ENCODE data around the gene MMEL1. TPM values are rescaled to one million over a fixed set of nuclear protein-coding genes. Genes with fewer than 3 reads are reported as not detected.
"Not testable (repeated sequence)": the region's sequence is repeated elsewhere in the genome, so short reads cannot be mapped to it uniquely, and the experiment has no call there.

MMEL1 gene
- polyA plus RNA-seq, 4 donors, result 7.6 to 35.4 (median 22.7) TPM

GRCh38 chr1:2627746-2628145, 5.1 kb downstream of the MMEL1 start:
- WGBS, 3 donors, result 12 to 30% (median 17%) methylated on average over 6 of the region's 6 CpGs
- H3K36me3 ChIP-seq (ENCODE audit: control insufficient read depth in 3 of 3, insufficient read depth in 2 of 3, low read depth in 1 of 3, low read length in 3 of 3), result no peaks in the 10 kb centered on the region
- H3K4me3 ChIP-seq (ENCODE audit: low read depth in 1 of 3, low read length in 3 of 3), result no peak overlapping the region
- FAIRE-seq (no peak), DNase-seq (no peak)
- no peaks in the 10 kb centered on the region for H3K9me3 ChIP-seq (ENCODE audit: control insufficient read depth in 2 of 2, insufficient read depth in 1 of 2, low read depth in 1 of 2, low read length in 1 of 2)
- H3K27me3 ChIP-seq (ENCODE audit: control insufficient read depth in 3 of 3, insufficient read depth in 3 of 3, low read length in 3 of 3), result peaks cover 0 to 29% (median 16%) of the 10 kb centered on the region in 3 donors
- H3K4me1 ChIP-seq (ENCODE audit: control insufficient read depth in 3 of 3, insufficient read depth in 2 of 3, low read depth in 1 of 3, low read length in 2 of 3), result peaks cover 0 to 34% (median 2%) of the 10 kb centered on the region in 3 donors
- H3K27ac ChIP-seq (ENCODE audit: low read depth in 1 of 3, low read length in 2 of 3), result no peak overlapping the region

- DNase-seq; H3K27ac ChIP-seq (ENCODE audit: low read depth in 1 of 3, low read length in 2 of 3); H3K4me3 ChIP-seq (ENCODE audit: low read depth in 1 of 3, low read length in 3 of 3); FAIRE-seq; H3K36me3 ChIP-seq (ENCODE audit: control insufficient read depth in 3 of 3, insufficient read depth in 2 of 3, low read depth in 1 of 3, low read length in 3 of 3); H3K9me3 ChIP-seq (ENCODE audit: control insufficient read depth in 2 of 2, insufficient read depth in 1 of 2, low read depth in 1 of 2, low read length in 1 of 2): not testable (repeated sequence)
- WGBS, 3 donors, result 65 to 75% (median 66%) methylated on average over 7 of the region's 7 CpGs
- H3K27me3 ChIP-seq (ENCODE audit: control insufficient read depth in 3 of 3, insufficient read depth in 3 of 3, low read length in 3 of 3), result peaks cover 0 to 29% (median 16%) of the 10 kb centered on the region in 3 donors
- H3K4me1 ChIP-seq (ENCODE audit: control insufficient read depth in 3 of 3, insufficient read depth in 2 of 3, low read depth in 1 of 3, low read length in 2 of 3), result peaks cover 0 to 14% (median 1%) of the 10 kb centered on the region in 3 donors
Observed at GRCh38 chr1:2625748-2626147, 7.1 kb downstream of the MMEL1 start.

GRCh38 chr1:2625311-2625710, 7.5 kb downstream of the MMEL1 start:
- no peak overlapping the region for H3K27ac ChIP-seq (ENCODE audit: low read depth in 1 of 3, low read length in 2 of 3)
- FAIRE-seq (no peak), DNase-seq (no peak)
- H3K4me3 ChIP-seq (ENCODE audit: low read depth in 1 of 3, low read length in 3 of 3), result no peak overlapping the region
- peaks cover 0 to 10% (median 0%) of the 10 kb centered on the region in 3 donors for H3K4me1 ChIP-seq (ENCODE audit: control insufficient read depth in 3 of 3, insufficient read depth in 2 of 3, low read depth in 1 of 3, low read length in 2 of 3)
- WGBS, 3 donors, result 85 to 94% (median 89%) methylated on average over 10 of the region's 10 CpGs
- H3K27me3 ChIP-seq (ENCODE audit: control insufficient read depth in 3 of 3, insufficient read depth in 3 of 3, low read length in 3 of 3), result peaks cover 0 to 31% (median 18%) of the 10 kb centered on the region in 3 donors
- H3K36me3 ChIP-seq (ENCODE audit: control insufficient read depth in 3 of 3, insufficient read depth in 2 of 3, low read depth in 1 of 3, low read length in 3 of 3), result no peaks in the 10 kb centered on the region
- peaks cover 0 to 5% of the 10 kb centered on the region in 2 donors for H3K9me3 ChIP-seq (ENCODE audit: control insufficient read depth in 2 of 2, insufficient read depth in 1 of 2, low read depth in 1 of 2, low read length in 1 of 2)

- H3K4me1 ChIP-seq (ENCODE audit: control insufficient read depth in 3 of 3, insufficient read depth in 2 of 3, low read depth in 1 of 3, low read length in 2 of 3), result peaks cover 0 to 8% (median 0%) of the 10 kb centered on the region in 3 donors
- H3K27ac ChIP-seq (ENCODE audit: low read depth in 1 of 3, low read length in 2 of 3), result no peak overlapping the region
- peaks cover 0 to 32% (median 18%) of the 10 kb centered on the region in 3 donors for H3K27me3 ChIP-seq (ENCODE audit: control insufficient read depth in 3 of 3, insufficient read depth in 3 of 3, low read length in 3 of 3)
- H3K4me3 ChIP-seq (ENCODE audit: low read depth in 1 of 3, low read length in 3 of 3), result no peak overlapping the region
- peaks cover 0 to 5% of the 10 kb centered on the region in 2 donors for H3K9me3 ChIP-seq (ENCODE audit: control insufficient read depth in 2 of 2, insufficient read depth in 1 of 2, low read depth in 1 of 2, low read length in 1 of 2)
- DNase-seq (no peak), FAIRE-seq (no peak)
- WGBS, 3 donors, result 81 to 87% (median 85%) methylated on average over 13 of the region's 13 CpGs
- no peaks in the 10 kb centered on the region for H3K36me3 ChIP-seq (ENCODE audit: control insufficient read depth in 3 of 3, insufficient read depth in 2 of 3, low read depth in 1 of 3, low read length in 3 of 3)
Observed at GRCh38 chr1:2624735-2625300, 8.0 kb downstream of the MMEL1 start.

GRCh38 chr1:2623571-2624337, 9.1 kb downstream of the MMEL1 start:
- FAIRE-seq, result no peak
- 84 to 89% (median 84%) methylated on average over 12 of the region's 12 CpGs for WGBS, 3 donors
- no peak overlapping the region for H3K27ac ChIP-seq (ENCODE audit: low read depth in 1 of 3, low read length in 2 of 3)
- no peak for DNase-seq
- peaks cover 0 to 5% of the 10 kb centered on the region in 2 donors for H3K9me3 ChIP-seq (ENCODE audit: control insufficient read depth in 2 of 2, insufficient read depth in 1 of 2, low read depth in 1 of 2, low read length in 1 of 2)
- H3K4me1 ChIP-seq (ENCODE audit: control insufficient read depth in 3 of 3, insufficient read depth in 2 of 3, low read depth in 1 of 3, low read length in 2 of 3), result peaks cover 0 to 8% (median 0%) of the 10 kb centered on the region in 3 donors
- H3K4me3 ChIP-seq (ENCODE audit: low read depth in 1 of 3, low read length in 3 of 3), result no peak overlapping the region
- H3K27me3 ChIP-seq (ENCODE audit: control insufficient read depth in 3 of 3, insufficient read depth in 3 of 3, low read length in 3 of 3), result peaks cover 0 to 23% (median 10%) of the 10 kb centered on the region in 3 donors
- H3K36me3 ChIP-seq (ENCODE audit: control insufficient read depth in 3 of 3, insufficient read depth in 2 of 3, low read depth in 1 of 3, low read length in 3 of 3), result no peaks in the 10 kb centered on the region

DNA sequence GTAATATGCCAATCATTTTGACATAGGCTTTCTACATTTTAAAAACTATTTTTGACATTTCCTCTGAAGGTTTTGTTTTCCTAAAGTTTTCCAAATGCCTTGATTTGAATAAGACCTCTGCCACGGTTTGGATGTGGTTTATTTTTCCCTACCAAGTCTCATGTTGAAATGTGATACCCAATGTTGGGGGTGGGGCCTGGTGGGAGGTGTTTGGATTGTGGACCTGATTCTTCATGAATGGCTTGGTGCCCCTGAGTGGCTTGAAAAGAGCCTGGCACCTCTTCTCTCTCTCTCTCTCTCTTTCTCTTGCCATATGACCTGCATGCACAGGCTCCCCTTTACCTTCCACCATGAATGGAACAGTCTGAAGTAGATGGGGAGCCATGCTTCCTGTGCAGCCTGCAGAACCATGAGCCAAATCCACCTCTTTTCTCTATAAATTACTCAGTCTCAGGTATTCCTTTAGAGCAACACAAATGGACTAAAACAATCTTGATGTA, 14.8 kb downstream of the MMEL1 start:
- H3K4me1 ChIP-seq (ENCODE audit: control insufficient read depth in 3 of 3, insufficient read depth in 2 of 3, low read depth in 1 of 3, low read length in 2 of 3), result no peaks in the 10 kb centered on the region
- peaks cover 0 to 20% of the 10 kb centered on the region in 2 donors for H3K9me3 ChIP-seq (ENCODE audit: control insufficient read depth in 2 of 2, insufficient read depth in 1 of 2, low read depth in 1 of 2, low read length in 1 of 2)
- H3K4me3 ChIP-seq (ENCODE audit: low read depth in 1 of 3, low read length in 3 of 3), result no peak overlapping the region
- 10 to 38% (median 27%) methylated on average over 1 of the region's 1 CpG for WGBS, 3 donors
- H3K36me3 ChIP-seq (ENCODE audit: control insufficient read depth in 3 of 3, insufficient read depth in 2 of 3, low read depth in 1 of 3, low read length in 3 of 3), result no peaks in the 10 kb centered on the region
- peaks cover 0 to 3% (median 2%) of the 10 kb centered on the region in 3 donors for H3K27me3 ChIP-seq (ENCODE audit: control insufficient read depth in 3 of 3, insufficient read depth in 3 of 3, low read length in 3 of 3)
- H3K27ac ChIP-seq (ENCODE audit: low read depth in 1 of 3, low read length in 2 of 3), result no peak overlapping the region
- DNase-seq, result no peak
- FAIRE-seq, result no peak

DNA sequence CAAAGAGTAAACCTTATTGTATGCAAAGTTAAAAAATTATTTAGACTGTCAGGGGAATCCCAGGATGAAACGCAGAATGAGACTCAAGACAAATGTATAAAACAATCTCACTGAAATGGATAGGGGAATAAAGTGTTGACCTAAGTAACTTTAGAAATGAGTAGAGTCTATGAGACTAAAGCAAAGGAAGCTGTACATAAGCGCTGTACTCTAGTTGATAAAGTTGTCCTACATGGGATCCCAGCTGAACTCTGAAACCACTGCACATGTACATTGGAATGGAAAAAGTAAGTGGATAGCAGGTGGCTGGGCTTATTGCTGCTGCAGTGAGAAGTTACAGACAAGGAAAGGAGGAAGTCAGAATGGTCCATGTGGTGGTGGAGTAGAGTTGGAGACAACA, 18.7 kb downstream of the MMEL1 start:
- no peak overlapping the region for H3K4me3 ChIP-seq (ENCODE audit: low read depth in 1 of 3, low read length in 3 of 3)
- FAIRE-seq (no peak), DNase-seq (no peak)
- peaks cover 0 to 7% (median 0%) of the 10 kb centered on the region in 3 donors for H3K4me1 ChIP-seq (ENCODE audit: control insufficient read depth in 3 of 3, insufficient read depth in 2 of 3, low read depth in 1 of 3, low read length in 2 of 3)
- H3K36me3 ChIP-seq (ENCODE audit: control insufficient read depth in 3 of 3, insufficient read depth in 2 of 3, low read depth in 1 of 3, low read length in 3 of 3), result no peaks in the 10 kb centered on the region
- H3K9me3 ChIP-seq (ENCODE audit: control insufficient read depth in 2 of 2, insufficient read depth in 1 of 2, low read depth in 1 of 2, low read length in 1 of 2), result peaks cover 0 to 15% of the 10 kb centered on the region in 2 donors
- no peak overlapping the region for H3K27ac ChIP-seq (ENCODE audit: low read depth in 1 of 3, low read length in 2 of 3)
- H3K27me3 ChIP-seq (ENCODE audit: control insufficient read depth in 3 of 3, insufficient read depth in 3 of 3, low read length in 3 of 3), result no peaks in the 10 kb centered on the region
- 90 to 91% (median 91%) methylated on average over 2 of the region's 2 CpGs for WGBS, 3 donors

DNA sequence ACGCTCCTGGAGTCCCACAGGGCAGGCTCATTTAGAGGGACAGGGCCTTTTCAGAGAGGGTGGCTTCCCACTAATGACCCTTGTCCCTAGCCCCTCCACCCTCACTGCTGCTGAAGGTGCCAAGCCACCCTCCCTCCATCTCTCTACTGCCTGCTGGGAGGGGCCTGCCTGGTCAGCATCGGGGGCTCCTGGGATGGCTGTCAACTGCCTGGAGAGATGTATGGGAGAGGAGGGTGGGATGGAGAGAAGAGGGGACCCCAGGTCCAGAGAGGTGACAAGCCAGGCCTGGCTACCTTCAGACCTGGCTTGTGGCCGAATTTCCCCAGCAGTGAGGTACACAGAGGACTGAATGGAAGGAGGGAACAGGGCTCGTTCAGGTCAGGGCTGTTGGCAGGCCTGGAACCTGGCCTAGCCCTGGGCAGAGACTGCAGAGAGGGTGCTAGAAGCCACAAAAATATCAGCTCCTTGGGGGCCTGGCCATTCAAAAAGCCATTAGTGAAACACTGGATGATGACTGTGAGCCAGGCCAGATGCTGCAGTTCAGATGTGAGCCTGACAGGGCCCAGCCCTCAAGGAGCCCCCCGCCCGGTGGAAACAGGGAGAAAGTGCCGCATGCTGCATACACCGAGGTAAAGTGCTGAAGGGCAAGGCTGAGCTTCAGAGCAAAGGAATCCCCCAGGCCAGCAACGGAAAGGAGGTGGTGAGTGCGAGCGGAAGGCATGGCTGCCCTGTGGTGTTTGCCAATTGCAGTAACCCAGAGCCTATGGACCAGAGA, 20.0 kb downstream of the MMEL1 start:
- FAIRE-seq, result no peak
- 81 to 94% (median 88%) methylated on average over 11 of the region's 11 CpGs for WGBS, 3 donors

More for the DNA sequence above, 20.0 kb downstream of the MMEL1 start:
- no peaks in the 10 kb centered on the region for H3K36me3 ChIP-seq (ENCODE audit: control insufficient read depth in 3 of 3, insufficient read depth in 2 of 3, low read depth in 1 of 3, low read length in 3 of 3)
- no peak for DNase-seq
- peaks cover 0 to 7% (median 0%) of the 10 kb centered on the region in 3 donors for H3K4me1 ChIP-seq (ENCODE audit: control insufficient read depth in 3 of 3, insufficient read depth in 2 of 3, low read depth in 1 of 3, low read length in 2 of 3)
- H3K9me3 ChIP-seq (ENCODE audit: control insufficient read depth in 2 of 2, insufficient read depth in 1 of 2, low read depth in 1 of 2, low read length in 1 of 2), result peaks cover 0 to 15% of the 10 kb centered on the region in 2 donors
- H3K27ac ChIP-seq (ENCODE audit: low read depth in 1 of 3, low read length in 2 of 3), result no peak overlapping the region
- H3K27me3 ChIP-seq (ENCODE audit: control insufficient read depth in 3 of 3, insufficient read depth in 3 of 3, low read length in 3 of 3), result no peaks in the 10 kb centered on the region
- H3K4me3 ChIP-seq (ENCODE audit: low read depth in 1 of 3, low read length in 3 of 3), result no peak overlapping the region
